Measurements from ENCODE around the gene ZNRD2.

Gene ZNRD2

GRCh38 chr11:65557280-65558001 lies 12.8 kb upstream of the ZNRD2 start:
- no peak for TF ChIP-seq REST (IDR thresholded peaks at IDR 0.05; ENCODE audit: insufficient read depth in 1 of 2, low read depth in 2 of 2, low read length in 2 of 2)
- TF ChIP-seq TAF1 (IDR thresholded peaks at IDR 0.05; ENCODE audit: borderline replicate concordance, insufficient read depth, low read length), result no peak
- TF ChIP-seq POLR2AphosphoS5 (IDR thresholded peaks at IDR 0.05; ENCODE audit: low read depth, low read length), result no peak
- no peak for TF ChIP-seq FOXP2 (optimal IDR thresholded peaks at IDR 0.05; ENCODE audit: borderline replicate concordance, extremely low read depth, extremely low read length, insufficient read depth)
- TF ChIP-seq SIN3A (IDR thresholded peaks at IDR 0.05; ENCODE audit: borderline replicate concordance, insufficient read depth, low read length), result no peak

- 0 out of 2 replicates have a peak, but pooled peaks have one; percentile 26 for TF ChIP-seq SIN3A (IDR thresholded peaks at IDR 0.05; ENCODE audit: borderline replicate concordance, insufficient read depth, low read length)
- TF ChIP-seq POLR2AphosphoS5 (IDR thresholded peaks at IDR 0.05; ENCODE audit: low read depth, low read length), result peak; percentile 59
- 0 out of 2 replicates have a peak, but pooled peaks have one; percentile 17 for TF ChIP-seq TAF1 (IDR thresholded peaks at IDR 0.05; ENCODE audit: borderline replicate concordance, insufficient read depth, low read length)
- 0 out of 4 replicates have a peak, but pooled peaks of 1 of the 2 experiments have one; percentile 37 for TF ChIP-seq REST (IDR thresholded peaks at IDR 0.05; ENCODE audit: insufficient read depth in 1 of 2, low read depth in 2 of 2, low read length in 2 of 2)
- TF ChIP-seq FOXP2 (optimal IDR thresholded peaks at IDR 0.05; ENCODE audit: borderline replicate concordance, extremely low read depth, extremely low read length, insufficient read depth), result peak; percentile 46
Measured at GRCh38 chr11:65558002-65558929, 12.0 kb upstream of the ZNRD2 start, which contains the start of gene LTBP3. Gene LTBP3 (minus strand): TSS chr11:65558359. CDS start chr11:65557959, 400 bp downstream.

DNA sequence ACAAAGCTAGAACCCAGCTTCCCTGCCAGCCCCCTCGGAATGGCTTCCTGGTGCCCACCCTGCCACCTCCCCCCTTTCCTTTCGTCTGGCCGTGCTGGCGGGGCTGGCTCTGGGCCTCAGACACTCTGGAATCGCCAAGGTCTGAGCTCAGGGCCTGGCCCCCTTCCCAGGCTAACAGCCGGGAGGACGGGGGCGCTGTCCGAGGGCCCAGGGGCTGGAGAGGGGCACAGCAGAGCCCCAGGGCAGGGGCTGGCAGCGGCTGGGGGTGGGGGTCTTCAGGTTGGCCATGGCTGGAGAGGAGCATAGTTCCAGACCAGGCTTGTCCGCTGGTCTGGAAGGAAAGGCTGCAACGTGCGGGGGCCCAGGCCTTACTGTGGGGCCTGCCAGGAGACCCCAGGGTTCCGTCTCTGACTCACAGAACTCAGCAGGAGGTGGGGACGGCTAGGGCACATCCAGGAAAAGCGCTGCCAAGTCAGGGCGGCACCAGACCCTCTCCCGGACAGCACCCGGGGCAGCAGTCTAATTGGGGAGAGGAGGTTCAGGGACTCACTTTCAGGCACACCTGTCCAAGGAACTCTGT lies 11.3 kb upstream of the ZNRD2 start:
- TF ChIP-seq SIN3A (IDR thresholded peaks at IDR 0.05; ENCODE audit: borderline replicate concordance, insufficient read depth, low read length) (no peak), TAF1 (IDR thresholded peaks at IDR 0.05; ENCODE audit: borderline replicate concordance, insufficient read depth, low read length) (no peak), POLR2AphosphoS5 (IDR thresholded peaks at IDR 0.05; ENCODE audit: low read depth, low read length) (no peak), FOXP2 (optimal IDR thresholded peaks at IDR 0.05; ENCODE audit: borderline replicate concordance, extremely low read depth, extremely low read length, insufficient read depth) (no peak), REST (IDR thresholded peaks at IDR 0.05; ENCODE audit: insufficient read depth in 1 of 2, low read depth in 2 of 2, low read length in 2 of 2) (no peak)

- TF ChIP-seq POLR2AphosphoS5 (IDR thresholded peaks at IDR 0.05; ENCODE audit: low read depth, low read length) (no peak), REST (IDR thresholded peaks at IDR 0.05; ENCODE audit: insufficient read depth in 1 of 2, low read depth in 2 of 2, low read length in 2 of 2) (no peak), FOXP2 (optimal IDR thresholded peaks at IDR 0.05; ENCODE audit: borderline replicate concordance, extremely low read depth, extremely low read length, insufficient read depth) (no peak), SIN3A (IDR thresholded peaks at IDR 0.05; ENCODE audit: borderline replicate concordance, insufficient read depth, low read length) (no peak)
Measured at GRCh38 chr11:65559535-65559934, 10.7 kb upstream of the ZNRD2 start.
